H1 (cell line): Measurements from ENCODE around the gene C1orf87. TPM values are rescaled to one million over a fixed set of nuclear protein-coding genes. Genes with fewer than 3 reads are reported as not detected.

ENCODE experiments used
- CTCF ChIA-PET: fragments of 300-600 bp; sonication (Branson Sonifier 250); formaldehyde crosslinking; loops from one replicate; lab custom pipeline; 2021; ENCODE audit not compliant: partially characterized antibody; lab: Charles Lee
- POLR2A ChIA-PET: fragments of 300-600 bp; sonication (Branson Sonifier 250); formaldehyde crosslinking; loops from one replicate; lab custom pipeline; 2021; ENCODE audit warnings: inconsistent platforms; ENCODE audit not compliant: partially characterized antibody; lab: Charles Lee
- DNase-seq, 2 experiments: peaks; one replicate each; pipeline versions ENCODE4 v3.0.0 to v3.0.0-alpha.2; 2010 to 2022; ENCODE audit warnings: low spot score in 2 of 2, low read depth in 1 of 2, mixed read lengths in 1 of 2
- FAIRE-seq: peaks from 2 replicates; lab custom pipeline; 2011; peaks lifted over from hg19 to GRCh38; lab: Jason Lieb, UNC
- H2AFZ ChIP-seq: 2 replicates; pipeline ENCODE4 v1.8.1; 2012; ENCODE audit warnings: low read length, inconsistent platforms
- H2AK5ac ChIP-seq: 2 replicates; pipeline ENCODE4 v1.6.1; 2013; ENCODE audit warnings: low read depth, low read length
- H2BK120ac ChIP-seq: replicated peaks from 2 replicates; pipeline ENCODE3; 2013; ENCODE audit warnings: low read depth, low read length, inconsistent platforms
- H2BK12ac ChIP-seq: 2 replicates; pipeline ENCODE4 v1.6.1; 2013; ENCODE audit warnings: low read depth, low read length
- H2BK15ac ChIP-seq: 2 replicates; pipeline ENCODE4 v1.6.1; 2013; ENCODE audit warnings: low read length
- H2BK20ac ChIP-seq: 2 replicates; pipeline ENCODE4 v1.6.1; 2013; ENCODE audit warnings: low read length
- H2BK5ac ChIP-seq: 2 replicates; pipeline ENCODE4 v1.6.1; 2013; ENCODE audit warnings: low read depth, low read length
- H3K14ac ChIP-seq: 2 replicates; pipeline ENCODE4 v1.6.1; 2013; ENCODE audit warnings: inconsistent platforms; ENCODE audit not compliant: insufficient read length
- H3K18ac ChIP-seq: 2 replicates; pipeline ENCODE4 v1.6.1; 2013; ENCODE audit warnings: low read length; ENCODE audit errors: extremely low read depth
- H3K23ac ChIP-seq: 2 replicates; pipeline ENCODE4 v1.6.1; 2013; ENCODE audit warnings: inconsistent platforms; ENCODE audit not compliant: insufficient read length
- H3K23me2 ChIP-seq: 2 replicates; pipeline ENCODE4 v1.6.1; 2013; ENCODE audit warnings: low read depth, low read length
- H3K27ac ChIP-seq: 2 replicates; pipeline ENCODE4 v1.6.1; 2011; ENCODE audit warnings: low read depth, low read length, inconsistent platforms
- H3K27me3 ChIP-seq, 4 experiments: replicated peaks in 1 of 4; 1 replicate in 1 of 4; 2 replicates in 3 of 4; pipeline versions ENCODE4 v1.6.1 to v1.8.1; 2011 to 2013; ENCODE audit warnings: low read length in 3 of 4, mild to moderate bottlenecking in 3 of 4, inconsistent platforms in 2 of 4, mixed read lengths in 2 of 4, moderate library complexity in 1 of 4; ENCODE audit not compliant: control insufficient read depth in 3 of 4, insufficient read depth in 3 of 4; ENCODE audit errors: extremely low read depth in 1 of 4
- H3K36me3 ChIP-seq, 4 experiments: 2 replicates each; pipeline versions ENCODE4 v1.6.1 to v1.8.1; 2011 to 2013; ENCODE audit warnings: mild to moderate bottlenecking in 4 of 4, low read length in 3 of 4, moderate library complexity in 2 of 4, control low read depth in 1 of 4, inconsistent platforms in 1 of 4; ENCODE audit not compliant: insufficient read depth in 4 of 4, control insufficient read depth in 2 of 4
- H3K4ac ChIP-seq: replicated peaks from 2 replicates; pipeline ENCODE3; 2013; ENCODE audit warnings: low read length, low read depth, mixed read lengths, inconsistent platforms; ENCODE audit not compliant: insufficient read length
- H3K4me1 ChIP-seq, 4 experiments: replicated peaks in 1 of 4; 1 replicate in 1 of 4; 2 replicates in 3 of 4; pipeline versions ENCODE4 v1.6.1 to v1.8.1; 2011 to 2013; ENCODE audit warnings: low read length in 3 of 4, inconsistent platforms in 2 of 4, mixed read lengths in 1 of 4; ENCODE audit not compliant: insufficient read depth in 4 of 4, control insufficient read depth in 3 of 4
- H3K4me2 ChIP-seq, 2 experiments: 2 replicates each; pipeline versions ENCODE4 v1.6.1 to v1.8.1; 2011 to 2013; ENCODE audit warnings: low read depth in 2 of 2, low read length in 2 of 2, control low read depth in 1 of 2, inconsistent platforms in 1 of 2, mild to moderate bottlenecking in 1 of 2; ENCODE audit not compliant: insufficient read depth in 1 of 2
- H3K4me3 ChIP-seq, 4 experiments: fragments of 200-600, 300-600 bp in 1 of 4; sonication (generic), shearing (Covaris generic), sonication (Bioruptor Twin) in 1 of 4; 2 replicates each; pipeline versions ENCODE4 v1.5.1 to v1.8.1; 2011 to 2016; ENCODE audit warnings: low read length in 4 of 4, low read depth in 3 of 4, control low read depth in 2 of 4, inconsistent platforms in 2 of 4, mild to moderate bottlenecking in 2 of 4, mixed read lengths in 1 of 4, moderate library complexity in 1 of 4; ENCODE audit not compliant: insufficient read depth in 2 of 4; ENCODE audit errors: extremely low read depth in 1 of 4
- H3K56ac ChIP-seq: replicated peaks from 2 replicates; pipeline ENCODE3; 2013; ENCODE audit warnings: low read depth, mild to moderate bottlenecking, mixed read lengths, low read length, inconsistent platforms; ENCODE audit not compliant: insufficient read length
- H3K79me1 ChIP-seq: 2 replicates; pipeline ENCODE4 v1.6.1; 2013; ENCODE audit warnings: low read depth, low read length, control low read depth
- H3K79me2 ChIP-seq, 2 experiments: 2 replicates each; pipeline versions ENCODE4 v1.6.1 to v1.8.1; 2012 to 2013; ENCODE audit warnings: low read length in 2 of 2, mild to moderate bottlenecking in 2 of 2, inconsistent platforms in 1 of 2; ENCODE audit not compliant: insufficient read depth in 2 of 2, control insufficient read depth in 1 of 2
- H3K9ac ChIP-seq, 4 experiments: replicated peaks in 1 of 4; 1 replicate in 1 of 4; 2 replicates in 3 of 4; pipeline versions ENCODE4 v1.6.1 to v1.8.1; 2011 to 2013; ENCODE audit warnings: low read depth in 3 of 4, low read length in 3 of 4, control low read depth in 2 of 4, mild to moderate bottlenecking in 2 of 4, moderate library complexity in 2 of 4, inconsistent platforms in 1 of 4; ENCODE audit errors: extremely low read depth in 1 of 4
- H3K9me3 ChIP-seq, 2 experiments: 2 replicates each; pipeline versions ENCODE4 v1.6.1 to v1.8.1; 2012 to 2013; ENCODE audit warnings: mild to moderate bottlenecking in 2 of 2, moderate library complexity in 2 of 2, control low read depth in 1 of 2, inconsistent platforms in 1 of 2, low read depth in 1 of 2, low read length in 1 of 2, mixed read lengths in 1 of 2; ENCODE audit not compliant: insufficient read depth in 2 of 2
- H4K20me1 ChIP-seq, 2 experiments: replicated peaks in 1 of 2; 2 replicates each; pipeline versions ENCODE3 to v1.8.1; 2011 to 2013; ENCODE audit warnings: inconsistent platforms in 2 of 2, low read length in 2 of 2, mild to moderate bottlenecking in 1 of 2; ENCODE audit not compliant: insufficient read depth in 2 of 2, control insufficient read depth in 1 of 2
- H4K5ac ChIP-seq: 2 replicates; pipeline ENCODE4 v1.6.1; 2013; ENCODE audit warnings: low read length, low read depth, mixed read lengths, inconsistent platforms; ENCODE audit not compliant: insufficient read length
- H4K8ac ChIP-seq: 2 replicates; pipeline ENCODE4 v1.8.0; 2013; ENCODE audit warnings: mild to moderate bottlenecking, moderate library complexity, low read length, inconsistent platforms; ENCODE audit not compliant: insufficient read depth; ENCODE audit errors: extremely low read depth
- H4K91ac ChIP-seq: replicated peaks from 2 replicates; pipeline ENCODE3; 2013; ENCODE audit warnings: low read length, mixed read lengths, inconsistent platforms; ENCODE audit not compliant: insufficient read length
- BCL11A ChIP-seq, 2 experiments: IDR thresholded peaks; one replicate each; pipeline ENCODE4 v1.6.1; 2011; ENCODE audit warnings: low read depth in 2 of 2, low read length in 2 of 2, mild to moderate bottlenecking in 2 of 2
- CEBPB ChIP-seq: IDR thresholded peaks from 2 replicates; pipeline ENCODE4 v1.6.1; 2012; ENCODE audit warnings: low read depth, low read length
- CHD1 ChIP-seq: IDR thresholded peaks from 2 replicates; pipeline ENCODE4 v1.6.1; 2012; ENCODE audit warnings: low read depth, low read length, improper control_type of control experiment
- CTBP2 ChIP-seq: IDR thresholded peaks from 2 replicates; pipeline ENCODE4 v1.7.0; 2011; ENCODE audit warnings: borderline replicate concordance, mild to moderate bottlenecking, moderate library complexity, mixed read lengths, low read length; ENCODE audit not compliant: insufficient read depth, insufficient read length
- EP300 ChIP-seq, 2 experiments: IDR thresholded peaks; 1 replicate in 1 of 2; 2 replicates in 1 of 2; pipeline ENCODE4 v1.6.1; 2011 to 2012; ENCODE audit warnings: low read depth in 2 of 2, low read length in 2 of 2, mild to moderate bottlenecking in 2 of 2, borderline replicate concordance in 1 of 2, inconsistent platforms in 1 of 2, moderate library complexity in 1 of 2
- GABPA ChIP-seq: IDR thresholded peaks from 2 replicates; pipeline ENCODE4 v1.6.1; 2011; ENCODE audit warnings: mild to moderate bottlenecking, low read length, moderate library complexity, borderline replicate concordance; ENCODE audit not compliant: insufficient read depth
- JUND ChIP-seq: IDR thresholded peaks from 2 replicates; pipeline ENCODE4 v1.6.1; 2011; ENCODE audit warnings: mild to moderate bottlenecking, improper control_type of control experiment, low read length
- KDM4A ChIP-seq: IDR thresholded peaks from one replicate; pipeline ENCODE4 v1.7.1; 2012; ENCODE audit warnings: low read depth, mild to moderate bottlenecking, moderate library complexity, low read length, inconsistent platforms; ENCODE audit not compliant: severe bottlenecking
- KDM5A ChIP-seq: fragments of 200-600 bp; IDR thresholded peaks from 2 replicates; pipeline ENCODE4 v1.7.1; 2012; ENCODE audit warnings: mild to moderate bottlenecking, low read length, inconsistent platforms, mixed read lengths
- NRF1 ChIP-seq: IDR thresholded peaks from 2 replicates; pipeline ENCODE4 v1.6.1; 2011; ENCODE audit warnings: mild to moderate bottlenecking, low read depth, low read length, improper control_type of control experiment
- POU5F1 ChIP-seq: IDR thresholded peaks from 2 replicates; pipeline ENCODE4 v1.6.1; 2011; ENCODE audit warnings: low read depth, mild to moderate bottlenecking, low read length, moderate library complexity
- RAD21 ChIP-seq, 2 experiments: IDR thresholded peaks in 1 of 2; conservative IDR thresholded peaks in 1 of 2; 2 replicates each; pipeline ENCODE4 v1.6.1; 2011; ENCODE audit warnings: low read depth in 2 of 2, low read length in 2 of 2, improper control_type of control experiment in 1 of 2, inconsistent platforms in 1 of 2, mild to moderate bottlenecking in 1 of 2, moderate library complexity in 1 of 2
- SAP30 ChIP-seq: fragments of 300-600 bp; sonication (generic); IDR thresholded peaks from 2 replicates; pipeline ENCODE4 v1.7.1; 2012; ENCODE audit warnings: low read length, moderate library complexity, mild to moderate bottlenecking, inconsistent platforms; ENCODE audit not compliant: insufficient read depth, insufficient replicate concordance
- TAF7 ChIP-seq: optimal IDR thresholded peaks from 2 replicates; pipeline ENCODE3; 2011; ENCODE audit warnings: low read depth, mild to moderate bottlenecking, inconsistent platforms, low read length, moderate library complexity, borderline replicate concordance
- WGBS, 2 experiments: shearing (Covaris generic) in 1 of 2; methylation state at CpG; one replicate each; pipeline versions ENCODE4 v1.1.6 to v1.1.7; 2013 to 2015; ENCODE audit warnings: low lambda C conversion rate in 2 of 2, mixed read lengths in 2 of 2, inconsistent platforms in 1 of 2, low coverage in 1 of 2, missing lambda C conversion rate in 1 of 2; ENCODE audit not compliant: insufficient replicate concordance in 2 of 2, insufficient coverage in 1 of 2, insufficient read length in 1 of 2; ENCODE audit errors: extremely low coverage in 1 of 2, missing lambda C conversion rate in 1 of 2; 5-methylcytosine and 5-hydroxymethylcytosine counted together
- polyA plus RNA-seq, 7 experiments: library from polyadenylated mRNA; depleted of rRNA in 3 of 7; stranded (reverse) in 5 of 7; unstranded in 2 of 7; fragments of >200 nt in 5 of 7; fragments of 200-250 nt in 2 of 7; gene quantifications; 1 replicate in 5 of 7; 2 replicates in 1 of 7; 4 replicates in 1 of 7; pipeline versions ENCODE4 v1.2.1 to v1.2.3, GENCODE V29; 2011 to 2013; ENCODE audit warnings: missing spikeins in 2 of 7, mixed read lengths in 2 of 7
- total RNA-seq: library from RNA; stranded (reverse); fragmentation: NEBNext Ultra II Directional; extraction: Animal tissue kit (Norgen Biotek cat#: 25700); gene quantifications from 2 replicates; pipeline ENCODE4 v1.2.1, GENCODE V29; 2021

C1orf87 gene
- total and polyA plus RNA-seq, 2 of the 8 experiments (the other 6 are each of a cell fraction or from before 2014, with no cell fraction given) = 0.41 TPM; not detected in 1

- no peak overlapping the region for H4K5ac ChIP-seq
- no peak overlapping the region for H3K4me2 ChIP-seq
- no peaks in the 10 kb centered on the region for H3K4me1 ChIP-seq
- H3K18ac ChIP-seq = no peak overlapping the region
- H4K8ac ChIP-seq = no peak overlapping the region
- no peak overlapping the region for H3K9ac ChIP-seq
- H3K27me3 ChIP-seq = peaks cover 0 to 1% (median 0%) of the 10 kb centered on the region in 4 experiments; a peak in 1 of 7 replicates
- H3K9me3 ChIP-seq = no peaks in the 10 kb centered on the region
- no peak overlapping the region for H3K23ac ChIP-seq
- H3K36me3 ChIP-seq = no peaks in the 10 kb centered on the region
- H2BK20ac ChIP-seq = no peak overlapping the region
- no peak overlapping the region for H2BK15ac ChIP-seq
- no peaks in the 10 kb centered on the region for H4K20me1 ChIP-seq
- H3K79me2 ChIP-seq = no peaks in the 10 kb centered on the region
- no peak overlapping the region for H3K4me3 ChIP-seq
- no peak overlapping the region for H3K14ac ChIP-seq
- no peak overlapping the region for H4K91ac ChIP-seq
- POLR2A ChIA-PET = no interaction called here
- no peaks in the 10 kb centered on the region for H3K79me1 ChIP-seq
- no peak overlapping the region for H3K56ac ChIP-seq
- H2BK120ac ChIP-seq = no peak overlapping the region
- no peak for FAIRE-seq
- H2AK5ac ChIP-seq = no peak overlapping the region
- H3K23me2 ChIP-seq = no peaks in the 10 kb centered on the region
- CTCF ChIA-PET = no interaction called here
- WGBS, 2 experiments = 100% methylated on average over 1 of the region's 1 CpG; no CpG with 5 or more reads in 1 of the 2 experiments
- H3K4ac ChIP-seq = no peak overlapping the region
- no peak overlapping the region for H3K27ac ChIP-seq
- H2AFZ ChIP-seq = no peak overlapping the region
- H2BK12ac ChIP-seq = no peak overlapping the region
- DNase-seq = no peak
- no peak overlapping the region for H2BK5ac ChIP-seq
- TF ChIP-seq KDM4A (no peak), KDM5A (no peak), CTBP2 (no peak), CEBPB (no peak), GABPA (no peak), NRF1 (no peak), TAF7 (no peak), BCL11A (IDR thresholded peaks at IDR 0.05; ENCODE audit: low read depth in 2 of 2, low read length in 2 of 2) (no peak), JUND (no peak), CHD1 (no peak), SAP30 (no peak), EP300 (IDR thresholded peaks at IDR 0.05; ENCODE audit: borderline replicate concordance in 1 of 2, low read depth in 2 of 2, low read length in 2 of 2) (no peak), RAD21 (IDR thresholded peaks at IDR 0.05 in 1 of 2, conservative IDR thresholded peaks at IDR 0.05 in 1 of 2; ENCODE audit: low read depth in 2 of 2, low read length in 2 of 2) (no peak), POU5F1 (no peak)
These were observed 40.5 kb downstream of the C1orf87 start for GRCh38 chr1:60033066-60033465.
